ENCODE results near the gene INS.
"Not testable (repeated sequence)": the region's sequence is repeated elsewhere in the genome, so short reads cannot be mapped to it uniquely, and the experiment has no call there.

The INS gene

DNA sequence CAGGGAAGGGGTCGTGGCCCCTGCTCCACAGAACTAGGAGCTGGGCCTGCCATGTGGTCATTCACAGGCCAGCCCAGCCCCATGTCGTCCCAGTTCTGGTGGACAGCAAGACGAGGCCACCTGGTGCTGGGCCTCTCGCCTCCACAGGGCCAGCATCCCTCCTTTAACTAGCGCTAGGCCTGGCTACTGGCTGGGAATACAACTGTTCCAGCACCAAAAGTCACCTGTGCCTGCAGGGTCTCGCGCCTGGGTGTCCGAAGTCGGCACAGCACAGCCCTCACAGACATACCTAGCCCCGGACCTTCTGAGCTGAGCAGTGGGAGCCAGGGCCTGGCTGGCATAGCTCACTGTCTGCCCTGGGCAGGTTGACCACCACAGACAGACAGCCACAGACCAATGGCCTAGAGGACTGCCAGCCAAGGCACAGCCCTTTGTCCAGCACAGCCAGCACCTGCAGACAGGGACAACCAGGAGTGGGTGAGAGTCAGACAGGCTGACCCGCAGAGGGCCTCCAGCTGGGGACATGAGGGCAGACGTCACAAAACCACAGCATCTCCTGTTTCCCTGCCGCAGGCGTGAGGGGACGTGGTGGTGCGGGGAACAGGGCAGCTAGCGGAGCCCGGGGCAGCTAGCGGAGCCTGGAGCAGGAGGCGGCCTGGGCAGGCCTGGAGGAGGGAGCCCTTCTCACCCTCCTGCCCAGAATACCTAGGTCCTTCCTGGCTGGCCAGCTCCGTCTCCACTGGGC lies 37.8 kb upstream of the INS start:
- DNase-seq = no peak

DNA sequence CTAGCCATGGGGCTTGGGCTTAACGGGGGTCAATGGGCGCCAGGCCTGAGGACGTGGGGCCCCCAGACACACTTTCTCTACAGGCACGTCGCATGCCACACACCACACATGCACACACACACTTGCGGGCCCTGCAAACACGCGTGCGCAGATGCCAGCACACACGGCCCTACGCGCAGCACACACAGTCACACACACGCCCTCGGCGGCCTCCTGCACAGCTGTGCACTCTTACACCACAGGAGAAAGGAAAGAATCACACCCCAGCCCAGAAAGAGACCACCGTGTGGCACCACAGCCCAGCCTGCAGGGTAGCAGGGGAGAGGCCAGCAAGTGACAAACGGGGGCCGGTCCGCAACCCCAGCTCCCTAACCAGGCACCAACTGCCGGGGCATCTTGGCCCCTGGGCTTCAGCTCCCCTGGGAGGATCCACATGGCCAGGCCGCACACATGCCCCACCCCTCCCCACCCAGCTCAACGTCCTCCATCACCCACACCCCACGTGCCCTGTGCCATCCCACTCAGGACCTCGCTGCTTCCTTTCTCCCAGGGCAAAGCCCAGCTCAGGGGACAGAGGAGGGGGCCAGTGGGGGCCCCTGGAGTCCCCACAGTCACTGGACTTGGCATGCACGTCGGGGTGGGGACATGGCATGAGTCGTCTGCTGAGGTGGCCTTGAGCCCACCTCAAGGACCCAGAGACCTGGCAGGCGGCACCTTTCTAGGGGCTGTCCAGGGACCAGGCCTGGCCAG lies 36.9 kb upstream of the INS start:
- no peak for DNase-seq

DNA sequence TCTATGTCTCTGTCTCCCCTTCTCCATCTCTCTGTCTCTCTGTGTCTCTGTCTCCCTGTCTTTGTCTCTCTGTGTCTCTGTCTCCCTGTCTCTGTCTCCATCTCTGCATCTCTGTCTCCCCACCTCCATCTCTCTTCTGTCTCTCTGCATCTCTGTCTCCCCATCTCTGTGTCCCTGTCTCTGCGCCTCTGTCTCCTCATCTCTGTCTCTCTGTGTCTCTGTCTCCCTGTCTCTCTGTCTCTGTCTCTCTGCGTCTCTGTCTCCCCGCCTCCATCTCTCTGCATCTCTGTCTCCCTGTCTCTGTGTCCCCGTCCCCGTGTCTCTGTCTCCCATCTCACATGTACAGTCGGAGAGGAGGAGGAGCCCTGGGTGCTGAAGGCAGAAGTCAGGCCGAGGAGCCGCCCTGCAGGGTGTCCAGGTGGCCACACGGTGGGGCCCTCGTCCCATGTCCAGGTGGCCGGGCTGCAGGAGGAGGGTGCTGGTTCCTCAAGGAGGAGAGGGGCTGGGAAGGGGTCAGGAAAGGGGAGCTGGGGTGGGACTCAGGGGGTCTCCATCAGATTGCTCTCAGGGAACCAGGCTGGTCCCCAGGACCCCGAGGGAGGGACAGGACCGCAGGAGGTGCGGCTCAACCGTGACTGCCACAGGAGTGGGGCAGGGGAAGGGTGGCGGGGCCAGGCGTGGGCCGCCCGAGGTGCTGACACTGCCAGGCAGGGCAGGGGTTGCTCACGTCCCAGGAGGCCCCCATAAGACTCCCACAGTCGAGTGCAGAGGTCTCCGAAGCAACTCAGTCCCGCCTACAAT lies 36.2 kb upstream of the INS start:
- peak; percentile 47 for DNase-seq

GRCh38 chr11:2195756-2196088 lies 34.7 kb upstream of the INS start:
- DNase-seq = no peak

DNA sequence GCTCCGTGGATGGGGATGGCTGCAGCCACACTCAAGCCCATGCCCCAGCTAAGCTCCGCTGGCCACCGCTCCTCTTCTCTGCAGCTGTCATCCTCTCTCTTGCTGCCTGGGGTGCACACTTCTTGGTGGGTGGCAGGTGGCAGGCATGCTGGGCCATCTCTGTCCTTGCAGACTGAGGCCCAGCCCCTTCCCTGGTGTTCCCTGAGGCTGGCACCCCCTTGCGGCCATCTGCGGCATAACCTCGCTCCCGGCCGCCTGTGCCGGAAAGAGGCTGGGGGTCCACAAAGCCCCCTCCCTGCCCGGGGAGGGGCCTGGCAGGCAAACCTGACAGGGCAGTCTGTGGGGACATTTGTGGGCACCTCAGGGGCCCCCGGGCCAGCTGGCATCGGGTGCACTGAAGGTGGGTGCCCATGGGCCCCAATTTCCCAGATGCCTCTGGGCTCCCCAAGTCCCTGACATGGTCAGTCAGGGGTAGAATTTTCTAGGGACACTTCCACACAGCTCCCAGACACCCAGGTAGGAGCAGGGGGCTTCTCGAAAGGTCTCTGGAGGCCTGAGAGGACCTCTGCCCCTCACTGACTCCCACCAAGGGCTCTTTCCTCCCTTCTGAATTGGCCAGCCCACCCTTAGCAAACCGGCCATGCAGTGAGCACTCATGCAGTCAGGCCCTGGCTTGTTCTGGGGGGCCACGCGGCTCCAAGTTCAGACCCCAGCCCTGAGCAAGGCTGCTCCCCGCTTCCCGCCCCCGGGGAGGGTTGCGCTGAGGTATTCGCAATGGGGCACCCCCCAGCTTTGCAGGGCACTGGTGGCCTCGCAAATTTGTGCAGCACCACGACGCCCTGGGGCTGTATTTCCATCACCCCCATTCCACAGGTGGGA lies 34.1 kb upstream of the INS start:
- DNase-seq = peak; percentile 13

DNA sequence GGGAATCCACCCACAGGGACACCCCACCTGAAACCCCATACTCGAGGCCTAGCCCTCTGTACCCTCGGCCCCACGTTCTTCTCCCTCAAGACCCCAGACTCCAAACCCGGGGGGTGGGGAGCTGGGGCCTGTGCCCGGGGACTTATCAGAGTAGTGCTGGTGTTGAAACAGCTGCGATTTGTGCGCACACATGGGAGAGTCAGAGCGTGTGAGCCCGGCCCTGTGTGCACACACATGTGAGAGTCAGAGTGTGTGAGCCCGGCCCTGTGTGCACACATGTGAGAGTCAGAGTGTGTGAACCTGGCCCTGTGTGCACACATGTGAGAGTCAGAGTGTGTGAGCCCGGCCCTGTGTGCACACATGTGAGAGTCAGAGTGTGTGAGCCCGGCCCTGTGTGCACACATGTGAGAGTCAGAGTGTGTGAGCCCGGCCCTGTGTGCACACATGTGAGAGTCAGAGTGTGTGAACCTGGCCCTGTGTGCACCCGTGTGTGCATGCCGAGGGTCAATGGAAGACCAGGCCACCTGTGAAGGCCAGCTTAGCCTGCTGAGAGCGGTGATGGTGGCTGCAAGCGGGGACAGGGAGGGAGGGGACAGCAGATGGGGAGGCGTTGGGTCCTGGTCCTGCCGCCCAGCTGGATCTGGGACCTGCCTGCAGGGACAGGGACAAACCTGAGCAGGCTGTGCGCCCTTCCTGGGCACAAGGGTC lies 33.0 kb upstream of the INS start:
- not testable (repeated sequence) for DNase-seq

DNA sequence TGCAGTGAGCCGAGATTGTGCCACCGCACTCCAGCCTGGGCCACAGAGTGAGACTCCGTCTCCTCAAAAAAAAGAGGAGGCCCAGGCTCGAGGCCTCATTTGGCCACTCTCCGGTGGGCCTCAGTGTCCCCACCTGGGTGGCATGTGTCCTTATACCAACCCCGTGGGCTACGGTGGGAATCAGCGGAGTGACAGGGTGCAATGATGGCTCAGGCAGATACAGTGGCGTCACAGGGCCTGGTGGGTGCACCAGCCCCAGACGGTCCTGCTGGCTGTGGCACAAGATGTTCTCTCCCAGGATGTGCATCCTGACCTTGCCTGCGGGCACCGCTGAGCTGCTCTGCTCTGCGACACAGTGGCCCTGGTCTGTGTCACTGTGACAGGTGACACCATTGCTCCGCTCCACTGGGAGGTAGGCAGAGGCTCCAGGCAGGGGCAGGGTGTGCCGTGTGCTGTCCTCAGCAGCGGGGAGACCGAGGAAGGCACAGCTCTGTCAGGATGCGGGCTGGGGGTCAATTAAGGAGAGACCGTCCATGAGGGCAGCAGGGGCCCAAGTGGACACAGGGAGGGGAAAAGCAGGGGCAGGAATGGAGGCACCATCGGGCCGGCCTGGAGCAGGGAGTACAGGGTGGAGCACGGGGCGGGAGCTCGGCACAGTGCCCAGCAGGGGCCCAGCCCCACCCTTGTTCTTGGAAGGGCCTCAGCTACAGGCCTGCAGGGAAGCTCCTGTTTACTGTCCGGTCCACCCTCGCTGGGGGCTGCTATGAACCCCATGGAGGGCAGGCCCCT lies 32.3 kb upstream of the INS start:
- no peak for DNase-seq

- no peak for DNase-seq
Observed at GRCh38 chr11:2192435-2192834, 31.4 kb upstream of the INS start.

DNA sequence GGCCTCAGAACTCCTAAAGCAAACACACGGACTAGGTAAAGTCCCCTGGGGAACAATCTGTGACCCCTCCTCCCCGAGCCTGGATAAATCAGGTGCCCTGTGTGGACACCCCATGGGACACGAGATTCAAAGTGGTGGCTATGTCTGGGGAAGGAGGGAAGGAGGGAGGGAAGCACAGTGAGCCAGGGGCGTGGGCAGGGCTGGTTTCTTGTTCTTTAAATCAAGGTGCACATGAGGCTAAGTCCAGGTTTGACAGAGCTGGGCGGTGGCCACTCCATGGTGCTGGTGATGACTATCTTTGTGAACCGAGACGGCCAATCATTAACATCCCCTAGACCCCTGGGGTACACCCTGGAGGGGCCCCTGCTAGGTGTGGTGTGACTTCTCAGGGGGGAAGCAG lies 30.9 kb upstream of the INS start:
- no peak for DNase-seq

- DNase-seq = no peak
Observed at GRCh38 chr11:2190657-2191471, 29.9 kb upstream of the INS start.

DNA sequence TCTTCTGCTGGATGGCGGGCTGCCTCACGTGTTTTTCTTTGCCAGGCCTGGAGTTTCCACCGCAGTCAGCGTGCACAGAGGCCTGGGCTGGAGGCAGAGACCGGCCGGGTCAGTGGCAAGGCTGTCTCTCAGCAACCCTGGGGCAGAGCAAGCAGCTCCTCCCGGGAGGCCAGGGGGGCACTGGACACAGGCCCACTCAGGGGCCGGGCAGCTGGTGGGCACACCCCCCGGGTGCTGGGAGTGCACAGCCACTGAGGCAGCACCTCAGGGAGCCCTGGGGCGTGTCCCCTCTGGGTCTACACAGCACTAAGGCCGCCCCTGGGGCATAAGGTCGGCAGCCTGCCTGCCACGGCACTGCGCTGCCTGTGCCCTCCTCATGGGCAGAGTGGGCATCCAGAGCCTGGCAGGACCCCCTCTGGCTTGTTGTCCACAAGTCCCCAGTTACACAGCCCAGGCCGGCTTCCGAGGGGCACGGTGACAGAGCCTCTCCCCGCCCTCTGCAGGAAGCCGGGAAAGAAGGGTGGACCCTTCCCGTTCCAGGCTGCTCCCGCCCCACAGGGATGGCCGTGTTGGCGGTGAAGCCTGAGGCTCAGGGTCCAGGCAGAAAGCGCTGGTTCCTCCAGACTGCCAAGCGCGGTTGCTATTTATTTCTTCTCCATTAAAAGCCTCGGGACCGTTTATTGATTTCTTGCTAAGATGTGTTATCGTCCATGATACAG lies 29.1 kb upstream of the INS start:
- no peak for DNase-seq

GRCh38 chr11:2188745-2189144 lies 27.7 kb upstream of the INS start:
- DNase-seq = no peak

- DNase-seq = no peak
Observed at GRCh38 chr11:2187280-2187707, 26.3 kb upstream of the INS start.

DNA sequence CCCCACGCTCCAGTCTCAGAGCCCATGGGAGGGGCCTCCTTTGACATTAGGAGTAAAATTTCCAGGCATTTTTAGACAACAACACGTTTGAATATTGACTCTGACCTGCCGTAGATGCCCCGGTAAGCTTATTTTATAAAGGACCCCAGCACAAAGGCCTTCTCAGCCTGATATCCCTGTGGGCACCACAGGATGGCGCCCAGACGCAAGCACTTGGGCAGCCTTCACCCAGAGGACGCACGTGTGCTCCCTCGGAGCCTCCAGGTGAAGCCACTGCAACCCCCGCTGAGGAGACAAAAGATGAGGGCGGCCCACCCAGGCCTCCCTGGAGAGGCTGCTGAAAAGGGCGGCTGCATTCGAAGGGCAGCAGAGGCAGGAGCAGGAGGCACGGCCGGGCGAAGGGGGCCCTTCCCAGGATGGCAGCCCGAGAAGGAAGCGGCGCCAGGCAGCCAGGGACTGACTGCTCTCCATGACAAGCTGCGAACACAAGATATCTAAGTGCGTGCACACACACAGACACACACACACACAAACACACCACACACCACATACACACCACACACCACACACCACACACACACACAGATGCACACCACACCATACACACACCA lies 25.8 kb upstream of the INS start:
- peak; percentile 9 for DNase-seq

- no peak for DNase-seq
Observed at GRCh38 chr11:2185324-2186085, 24.5 kb upstream of the INS start.

GRCh38 chr11:2182692-2183474 lies 21.9 kb upstream of the INS start:
- DNase-seq = no peak

DNA sequence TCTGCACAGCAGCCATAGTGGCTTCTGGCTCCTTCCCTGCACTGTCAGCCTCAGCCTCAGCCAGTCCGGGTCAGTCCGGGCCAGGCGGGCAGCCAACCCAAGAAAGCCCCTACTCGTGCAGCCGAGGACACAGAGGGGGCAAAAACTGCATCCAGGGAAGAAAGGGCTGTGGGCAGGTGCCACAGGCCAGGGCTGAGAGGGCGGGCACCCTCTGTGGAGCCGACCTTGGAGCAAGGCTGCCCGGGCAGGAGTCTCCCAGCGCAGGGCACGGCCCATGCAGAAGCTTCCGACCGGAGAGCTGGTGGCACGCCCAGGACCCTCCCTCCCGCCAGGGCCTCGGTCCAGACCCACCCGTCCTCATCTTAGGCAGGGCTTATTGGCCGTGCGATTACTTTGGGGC lies 21.1 kb upstream of the INS start:
- no peak for DNase-seq
